HEK293 (cell line): Measurements from ENCODE around the gene ASXL2.

Experiments used
- CTCF ChIA-PET: fragments of 350-600 bp; formaldehyde crosslinking; extraction: SDS; loops from one replicate; lab custom pipeline; 2021; ENCODE audit warnings: antibody characterized with exemption; lab: Yijun Ruan, JAX
- POLR2A ChIA-PET: fragments of 300-600 bp; formaldehyde crosslinking; extraction: SDS; loops from one replicate; lab custom pipeline; 2020; ENCODE audit warnings: antibody characterized with exemption, inconsistent platforms; lab: Yijun Ruan, JAX
- H3K27ac ChIP-seq: fragments of 200-500 bp; sonication (Bioruptor generic); 2 replicates; pipeline ENCODE4 v1.5.1; 2014; ENCODE audit warnings: low read depth, low read length, control low read depth, inconsistent platforms; ENCODE audit errors: extremely low read depth
- H3K36me3 ChIP-seq, 2 experiments: fragments of 200-500 bp in 1 of 2; sonication (Bioruptor generic) in 1 of 2; 1 replicate in 1 of 2; 2 replicates in 1 of 2; pipeline ENCODE4 v1.5.1; 2014 to 2017; ENCODE audit warnings: inconsistent platforms in 2 of 2, low read length in 2 of 2; ENCODE audit not compliant: control insufficient read depth in 2 of 2, insufficient read depth in 1 of 2
- H3K4me1 ChIP-seq: fragments of 200-500 bp; sonication (Bioruptor generic); 2 replicates; pipeline ENCODE4 v1.5.1; 2014; ENCODE audit warnings: mild to moderate bottlenecking, low read length, inconsistent platforms; ENCODE audit not compliant: control insufficient read depth, insufficient read depth
- H3K4me3 ChIP-seq: 2 replicates; pipeline ENCODE4 v1.5.1; 2011; ENCODE audit warnings: low read depth, mild to moderate bottlenecking, control low read depth, low read length, moderate library complexity
- H3K9me3 ChIP-seq: fragments of 200-500 bp; sonication (Bioruptor generic); 2 replicates; pipeline ENCODE4 v1.5.1; 2014; ENCODE audit warnings: low read depth, low read length, inconsistent platforms; ENCODE audit not compliant: control insufficient read depth, insufficient read depth
- FEZF1 ChIP-seq: fragments of 450-650 bp; formaldehyde crosslinking; IDR thresholded peaks from 2 replicates; pipeline ENCODE4 v1.5.1; 2016; ENCODE audit warnings: missing biosample characterization, missing genetic modification characterization
- GLIS1 ChIP-seq: fragments of 450-650 bp; formaldehyde crosslinking; IDR thresholded peaks from 2 replicates; pipeline ENCODE4 v1.5.1; 2016; ENCODE audit warnings: missing biosample characterization, missing genetic modification characterization
- MYNN ChIP-seq: fragments of 450-650 bp; formaldehyde crosslinking; IDR thresholded peaks from 2 replicates; pipeline ENCODE4 v1.5.1; 2016; ENCODE audit warnings: missing biosample characterization, missing genetic modification characterization, borderline replicate concordance
- WT1 ChIP-seq: fragments of 450-650 bp; formaldehyde crosslinking; IDR thresholded peaks from 2 replicates; pipeline ENCODE4 v1.5.1; 2016; ENCODE audit warnings: missing biosample characterization, missing genetic modification characterization
- YY1 ChIP-seq: fragments of 450-650 bp; formaldehyde crosslinking; IDR thresholded peaks from 2 replicates; pipeline ENCODE4 v1.5.1; 2018; ENCODE audit warnings: missing biosample characterization, missing genetic modification characterization
- ZBTB44 ChIP-seq: fragments of 450-650 bp; IDR thresholded peaks from 2 replicates; pipeline ENCODE4 v1.5.1; 2018; ENCODE audit warnings: missing biosample characterization, mild to moderate bottlenecking, missing genetic modification characterization
- ZBTB7A ChIP-seq: fragments of 450-650 bp; formaldehyde crosslinking; IDR thresholded peaks from 2 replicates; pipeline ENCODE4 v1.5.1; 2016; ENCODE audit warnings: low read depth, missing biosample characterization, missing genetic modification characterization
- ZIC2 ChIP-seq: fragments of 450-650 bp; formaldehyde crosslinking; IDR thresholded peaks from 2 replicates; pipeline ENCODE4 v1.5.1; 2016; ENCODE audit warnings: missing biosample characterization, missing genetic modification characterization
- ZNF114 ChIP-seq: fragments of 450-650 bp; formaldehyde crosslinking; IDR thresholded peaks from 2 replicates; pipeline ENCODE4 v1.5.0; 2017; ENCODE audit warnings: missing biosample characterization, missing genetic modification characterization
- ZNF121 ChIP-seq: fragments of 450-650 bp; formaldehyde crosslinking; IDR thresholded peaks from 2 replicates; pipeline ENCODE4 v1.5.1; 2016; ENCODE audit warnings: missing biosample characterization, missing genetic modification characterization
- ZNF175 ChIP-seq: fragments of 450-650 bp; formaldehyde crosslinking; IDR thresholded peaks from 2 replicates; pipeline ENCODE4 v1.5.1; 2016; ENCODE audit warnings: missing biosample characterization, missing genetic modification characterization
- ZNF18 ChIP-seq: fragments of 450-650 bp; formaldehyde crosslinking; IDR thresholded peaks from 2 replicates; pipeline ENCODE4 v1.5.1; 2016; ENCODE audit warnings: missing biosample characterization, missing genetic modification characterization
- ZNF221 ChIP-seq: fragments of 450-650 bp; formaldehyde crosslinking; IDR thresholded peaks from 2 replicates; pipeline ENCODE4 v1.5.1; 2017; ENCODE audit warnings: missing biosample characterization, missing genetic modification characterization, borderline replicate concordance
- ZNF248 ChIP-seq: fragments of 450-650 bp; formaldehyde crosslinking; IDR thresholded peaks from 2 replicates; pipeline ENCODE4 v1.5.1; 2017; ENCODE audit warnings: missing biosample characterization, missing genetic modification characterization
- ZNF266 ChIP-seq: fragments of 450-650 bp; formaldehyde crosslinking; IDR thresholded peaks from 2 replicates; pipeline ENCODE4 v1.5.1; 2016; ENCODE audit warnings: missing biosample characterization, missing genetic modification characterization, low read depth
- ZNF274 ChIP-seq, 2 experiments: fragments of 200-500 bp in 1 of 2; fragments of 450-650 bp in 1 of 2; sonication (Bioruptor generic) in 1 of 2; formaldehyde crosslinking in 1 of 2; IDR thresholded peaks; 2 replicates each; pipeline versions ENCODE4 v1.5.1 to v1.6.1; 2014 to 2016; ENCODE audit warnings: borderline replicate concordance in 1 of 2, inconsistent platforms in 1 of 2, low read length in 1 of 2, missing biosample characterization in 1 of 2, missing genetic modification characterization in 1 of 2
- ZNF302 ChIP-seq: fragments of 450-650 bp; formaldehyde crosslinking; IDR thresholded peaks from 2 replicates; pipeline ENCODE4 v1.5.1; 2016; ENCODE audit warnings: missing biosample characterization, missing genetic modification characterization, low read depth
- ZNF394 ChIP-seq: fragments of 450-650 bp; formaldehyde crosslinking; IDR thresholded peaks from 2 replicates; pipeline ENCODE4 v1.5.1; 2016; ENCODE audit warnings: missing biosample characterization, missing genetic modification characterization, mild to moderate bottlenecking, moderate library complexity, borderline replicate concordance
- ZNF416 ChIP-seq: fragments of 450-650 bp; formaldehyde crosslinking; IDR thresholded peaks from 2 replicates; pipeline ENCODE4 v1.5.1; 2016; ENCODE audit warnings: missing biosample characterization, missing genetic modification characterization
- ZNF776 ChIP-seq: fragments of 450-650 bp; formaldehyde crosslinking; IDR thresholded peaks from 2 replicates; pipeline ENCODE4 v1.5.0; 2017; ENCODE audit warnings: missing biosample characterization, missing genetic modification characterization, borderline replicate concordance
- ZNF792 ChIP-seq: fragments of 450-650 bp; formaldehyde crosslinking; IDR thresholded peaks from 2 replicates; pipeline ENCODE4 v1.5.1; 2016; ENCODE audit warnings: missing biosample characterization, missing genetic modification characterization
- ZNF843 ChIP-seq: fragments of 450-650 bp; formaldehyde crosslinking; IDR thresholded peaks from 2 replicates; pipeline ENCODE4 v1.5.1; 2016; ENCODE audit warnings: missing biosample characterization, missing genetic modification characterization

ASXL2 gene

GRCh38 chr2:25891672-25892071 is 13.4 kb upstream of the ASXL2 start:
- H3K9me3 ChIP-seq, result no peaks in the 10 kb centered on the region
- TF ChIP-seq ZNF266 (tag by site-specific recombination) (no peak), WT1 (tag by site-specific recombination) (no peak), ZNF248 (no peak), ZNF843 (tag by site-specific recombination) (no peak), ZNF175 (tag by site-specific recombination) (no peak), ZBTB7A (tag by site-specific recombination) (no peak), ZNF221 (no peak), ZNF121 (tag by site-specific recombination) (no peak), MYNN (tag by site-specific recombination) (no peak), GLIS1 (tag by site-specific recombination) (no peak)
- no peaks in the 10 kb centered on the region for H3K36me3 ChIP-seq
- ChIA-PET POLR2A (no interaction called here), CTCF (interaction anchor here (0.6 to 1.2 kb wide), 2 partner anchors 59 to 574 kb away, joined by 4 read pairs; no protein-coding TSS in a partner anchor)
- no peak overlapping the region for H3K27ac ChIP-seq
- no peaks in the 10 kb centered on the region for H3K4me1 ChIP-seq
- H3K4me3 ChIP-seq, result no peak overlapping the region

GRCh38 chr2:25887624-25888242 is 9.4 kb upstream of the ASXL2 start:
- no peak for TF ChIP-seq GLIS1 (tag by site-specific recombination)
- 0 out of 2 replicates have a peak, but pooled peaks have one; percentile 43 for TF ChIP-seq ZNF121 (tag by site-specific recombination)
- H3K4me1 ChIP-seq, result no peaks in the 10 kb centered on the region
- H3K36me3 ChIP-seq, result no peaks in the 10 kb centered on the region
- H3K9me3 ChIP-seq, result no peaks in the 10 kb centered on the region
- ChIA-PET CTCF (interaction anchor here (0.6 kb wide), 1 partner anchor 13 kb away, joined by 3 read pairs; no protein-coding TSS in a partner anchor), POLR2A (interaction anchor here (2.3 kb wide), 1 partner anchor 9 kb away, joined by 13 read pairs; the partner anchor contains the start of gene ASXL2)
- no peak overlapping the region for H3K27ac ChIP-seq
- no peak overlapping the region for H3K4me3 ChIP-seq

- no peak overlapping the region for H3K4me3 ChIP-seq
- no peaks in the 10 kb centered on the region for H3K36me3 ChIP-seq
- CTCF ChIA-PET, result no interaction called here
- no peak for TF ChIP-seq ZNF302 (tag by site-specific recombination)
- TF ChIP-seq ZBTB44 (tag by site-specific recombination), result no peak
- no peak for TF ChIP-seq ZIC2
- no peak for TF ChIP-seq YY1 (tag by site-specific recombination)
- TF ChIP-seq ZNF792 (tag by site-specific recombination), result no peak
- no peak for TF ChIP-seq ZNF18 (tag by site-specific recombination)
- no peak for TF ChIP-seq ZNF394 (tag by site-specific recombination)
- no peak for TF ChIP-seq ZNF776 (tag by site-specific recombination)
- TF ChIP-seq ZNF114 (tag by site-specific recombination), result no peak
- no peak for TF ChIP-seq ZNF416 (tag by site-specific recombination)
- TF ChIP-seq ZNF274 (IDR thresholded peaks at IDR 0.05; ENCODE audit: low read length), result no peak
- no peak for TF ChIP-seq ZNF274 (tag by site-specific recombination; IDR thresholded peaks at IDR 0.05; ENCODE audit: borderline replicate concordance)
- TF ChIP-seq FEZF1 (tag by site-specific recombination), result no peak
- H3K4me1 ChIP-seq, result no peaks in the 10 kb centered on the region
- no peaks in the 10 kb centered on the region for H3K9me3 ChIP-seq
- POLR2A ChIA-PET, result no interaction called here
- no peak overlapping the region for H3K27ac ChIP-seq
These were observed 7.6 kb upstream of the ASXL2 start for GRCh38 chr2:25885933-25886332.
